ENCODE measurements around the gene PLPPR3. TPM values are rescaled to one million over a fixed set of nuclear protein-coding genes. Genes with fewer than 3 reads are reported as not detected.

PLPPR3 gene
- total and polyA plus RNA-seq, 2 donors from 2014 or later: not detected

- Histone ChIP-seq H3K4me1 (ENCODE audit: control insufficient read depth in 2 of 3, insufficient read depth in 2 of 3, low read depth in 1 of 3, low read length in 3 of 3) (peaks cover 0 to 44% (median 25%) of the 10 kb centered on the region in 3 donors), H3K9me3 (ENCODE audit: control insufficient read depth in 2 of 3, insufficient read depth in 1 of 3, low read length in 3 of 3) (no peaks in the 10 kb centered on the region), H3K9ac (ENCODE audit: low read length in 3 of 3) (no peak overlapping the region), H3K4me3 (ENCODE audit: low read length in 3 of 3) (no peak overlapping the region), H3K27ac (ENCODE audit: low read depth in 2 of 2, low read length in 2 of 2) (no peak overlapping the region), H3K36me3 (ENCODE audit: control insufficient read depth in 2 of 3, insufficient read depth in 3 of 3, low read length in 3 of 3) (peaks cover 3 to 41% (median 25%) of the 10 kb centered on the region in 3 donors), H3K27me3 (ENCODE audit: control insufficient read depth, insufficient read depth, low read length) (no peaks in the 10 kb centered on the region)
- peak in 1 of 5 donors; percentile 71 for DNase-seq
- no peak for FAIRE-seq
- TF ChIP-seq CTCF (IDR thresholded peaks at IDR 0.05; ENCODE audit: borderline replicate concordance, extremely low read depth, insufficient read depth): no peak
- intact Hi-C loops (cut with DNase I): no loop called here
These were observed 18.6 kb downstream of the PLPPR3 start for GRCh38 chr19:803099-803561.

GRCh38 chr19:802498-803098 lies 19.2 kb downstream of the PLPPR3 start:
- H3K9ac ChIP-seq (ENCODE audit: low read length in 3 of 3): peak overlapping the region in 1 of 3 donors; percentile 3

GRCh38 chr19:801861-802497 lies 19.8 kb downstream of the PLPPR3 start:
- H3K9me3 ChIP-seq (ENCODE audit: control insufficient read depth in 2 of 3, insufficient read depth in 1 of 3, low read length in 3 of 3): no peaks in the 10 kb centered on the region
- H3K27ac ChIP-seq (ENCODE audit: low read depth in 2 of 2, low read length in 2 of 2): no peak overlapping the region
- peak overlapping the region in 1 of 3 donors; percentile 55 for H3K9ac ChIP-seq (ENCODE audit: low read length in 3 of 3)
- peaks cover 0 to 44% (median 25%) of the 10 kb centered on the region in 3 donors for H3K4me1 ChIP-seq (ENCODE audit: control insufficient read depth in 2 of 3, insufficient read depth in 2 of 3, low read depth in 1 of 3, low read length in 3 of 3)
- H3K27me3 ChIP-seq (ENCODE audit: control insufficient read depth, insufficient read depth, low read length): no peaks in the 10 kb centered on the region
- FAIRE-seq (no peak), DNase-seq (peak in 3 of 5 donors; percentile 54 to 82 (median 60))
- intact Hi-C loops (cut with DNase I): no loop called here
- peaks cover 0 to 29% (median 16%) of the 10 kb centered on the region in 3 donors for H3K36me3 ChIP-seq (ENCODE audit: control insufficient read depth in 2 of 3, insufficient read depth in 3 of 3, low read length in 3 of 3)
- H3K4me3 ChIP-seq (ENCODE audit: low read length in 3 of 3): peak overlapping the region in 1 of 3 donors; percentile 46
- no peak for TF ChIP-seq CTCF (IDR thresholded peaks at IDR 0.05; ENCODE audit: borderline replicate concordance, extremely low read depth, insufficient read depth)

More at GRCh38 chr19:802498-803098, 19.2 kb downstream of the PLPPR3 start:
- DNase-seq: peak; percentile 68 to 94 (median 79)
- Histone ChIP-seq H3K27ac (ENCODE audit: low read depth in 2 of 2, low read length in 2 of 2) (no peak overlapping the region), H3K9me3 (ENCODE audit: control insufficient read depth in 2 of 3, insufficient read depth in 1 of 3, low read length in 3 of 3) (no peaks in the 10 kb centered on the region), H3K27me3 (ENCODE audit: control insufficient read depth, insufficient read depth, low read length) (no peaks in the 10 kb centered on the region), H3K4me1 (ENCODE audit: control insufficient read depth in 2 of 3, insufficient read depth in 2 of 3, low read depth in 1 of 3, low read length in 3 of 3) (peaks cover 0 to 44% (median 25%) of the 10 kb centered on the region in 3 donors), H3K4me3 (ENCODE audit: low read length in 3 of 3) (no peak overlapping the region), H3K36me3 (ENCODE audit: control insufficient read depth in 2 of 3, insufficient read depth in 3 of 3, low read length in 3 of 3) (peaks cover 0 to 35% (median 21%) of the 10 kb centered on the region in 3 donors)
- TF ChIP-seq CTCF (IDR thresholded peaks at IDR 0.05; ENCODE audit: borderline replicate concordance, extremely low read depth, insufficient read depth): no peak
- intact Hi-C loops (cut with DNase I): no loop called here
- no peak for FAIRE-seq

Measured in kidney (tissue), 14 donors.